Measurements from ENCODE around the gene ARIH2. TPM values are rescaled to one million over a fixed set of nuclear protein-coding genes. Genes with fewer than 3 reads are reported as not detected.

Gene ARIH2
- total and polyA plus RNA-seq, 9 of the 15 experiments (the other 6 are each of a cell fraction or from before 2014, with no cell fraction given), result 27.0 to 120 (median 108) TPM

DNA sequence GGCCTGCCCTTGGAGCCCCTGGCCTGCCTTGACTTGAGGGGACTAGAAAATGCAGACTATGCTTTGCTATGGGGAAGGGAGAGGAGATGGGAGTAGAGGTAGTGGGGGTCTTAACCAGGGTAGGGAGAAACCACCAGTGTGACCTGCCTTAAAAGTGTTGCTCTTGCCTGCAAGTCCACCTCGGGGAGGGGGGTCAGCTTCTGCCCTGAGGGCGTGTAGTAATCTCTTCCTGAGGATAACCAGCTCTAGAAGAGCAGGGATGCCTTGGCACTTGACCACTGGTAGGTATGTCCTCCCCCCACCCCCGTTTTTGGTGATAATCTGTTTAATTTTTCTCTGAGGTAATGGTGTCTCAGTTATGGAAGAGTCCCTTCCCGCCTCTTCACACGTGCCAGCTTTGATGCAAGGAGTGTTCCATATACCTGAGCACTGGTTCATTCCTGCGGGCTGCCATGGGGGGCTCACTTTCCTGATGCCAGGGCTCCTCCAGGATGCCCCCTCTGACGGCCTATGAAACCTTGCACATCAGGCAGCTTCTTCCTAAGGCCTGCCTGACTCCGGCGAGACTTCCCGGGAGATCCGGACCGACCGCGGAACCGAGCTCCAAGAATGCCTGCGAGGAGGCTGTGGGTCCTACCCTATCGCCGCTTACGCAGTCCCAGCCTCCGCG lies 70.6 kb downstream of the ARIH2 start (continued):
- TF ChIP-seq CTCFL (IDR thresholded peaks at IDR 0.05; ENCODE audit: borderline replicate concordance, insufficient read depth, low read depth, low read length, poor library complexity, severe bottlenecking) (no peak), NCOA4 (IDR thresholded peaks at IDR 0.05; ENCODE audit: partially characterized antibody) (no peak), HNRNPUL1 (IDR thresholded peaks at IDR 0.05; ENCODE audit: low read length) (no peak), RAD21 (CRISPR knock-in tag; conservative IDR thresholded peaks at IDR 0.05 in 1 of 2, IDR thresholded peaks at IDR 0.05 in 1 of 2) (no peak), EP400 (IDR thresholded peaks at IDR 0.05) (0 out of 2 replicates have a peak, but pooled peaks have one; percentile 69), HMBOX1 (IDR thresholded peaks at IDR 0.05) (no peak), ZNF518B (CRISPR knock-in tag; IDR thresholded peaks at IDR 0.05) (no peak), ZFX (CRISPR knock-in tag; IDR thresholded peaks at IDR 0.05) (0 out of 2 replicates have a peak, but pooled peaks have one; percentile 33), ZNF561 (CRISPR knock-in tag; conservative IDR thresholded peaks at IDR 0.05) (no peak)
